Activated T-cell treated with anti-CD3 and anti-CD28 coated beads for 1 hour (primary cell): ENCODE data around the gene C10orf53.
"Not testable (repeated sequence)": the region's sequence is repeated elsewhere in the genome, so short reads cannot be mapped to it uniquely, and the experiment has no call there.

Experiments used
- DNase-seq: peaks from one replicate; pipeline ENCODE4 v3.0.0-alpha.2; 2020; ENCODE audit warnings: low read depth

The C10orf53 gene

GRCh38 chr10:49688261-49688846, 8.9 kb downstream of the C10orf53 start:
- DNase-seq = no peak

- DNase-seq = no peak
Observed at GRCh38 chr10:49688920-49689319, 9.5 kb downstream of the C10orf53 start.

DNA sequence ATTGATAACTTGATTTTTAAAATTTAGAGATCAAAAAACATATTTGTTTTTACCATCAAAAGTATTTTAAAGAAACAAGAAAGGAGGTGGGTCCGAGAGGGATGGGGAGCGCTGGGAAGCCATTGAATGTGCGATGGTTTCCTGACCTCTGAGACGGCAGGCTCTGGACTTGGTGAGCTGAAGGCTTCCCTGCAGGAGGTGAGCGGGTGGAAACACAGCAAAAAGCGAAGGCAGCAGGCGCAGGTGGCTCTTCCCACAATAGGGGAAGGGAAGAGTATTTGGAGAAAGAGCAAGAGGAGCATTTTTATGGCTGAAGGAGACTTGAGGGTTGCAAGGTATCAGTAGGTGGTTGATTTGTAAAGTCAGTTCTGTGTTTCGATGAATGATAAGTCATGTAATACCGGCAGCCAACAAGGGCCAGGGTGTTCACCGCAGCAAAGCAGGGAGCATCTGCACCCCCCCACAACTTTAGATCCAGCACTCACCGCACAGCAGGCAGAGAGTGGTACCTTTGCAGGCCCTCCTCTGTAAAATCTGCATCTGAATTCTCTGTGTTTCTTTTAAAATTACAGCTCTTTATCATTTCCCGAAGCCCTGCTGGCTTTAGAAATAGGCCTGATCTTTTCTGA, 10.5 kb downstream of the C10orf53 start:
- no peak for DNase-seq

GRCh38 chr10:49690698-49691356, 11.4 kb downstream of the C10orf53 start:
- no peak for DNase-seq

- DNase-seq = no peak
Observed at GRCh38 chr10:49691588-49691987, 12.1 kb downstream of the C10orf53 start.

GRCh38 chr10:49694466-49694865, 15.0 kb downstream of the C10orf53 start:
- no peak for DNase-seq

GRCh38 chr10:49696311-49696710, 16.9 kb downstream of the C10orf53 start:
- no peak for DNase-seq

- DNase-seq = no peak
Observed at GRCh38 chr10:49698679-49699078, 19.2 kb downstream of the C10orf53 start.

- DNase-seq = no peak
Observed at GRCh38 chr10:49700211-49700610, 20.8 kb downstream of the C10orf53 start.

DNA sequence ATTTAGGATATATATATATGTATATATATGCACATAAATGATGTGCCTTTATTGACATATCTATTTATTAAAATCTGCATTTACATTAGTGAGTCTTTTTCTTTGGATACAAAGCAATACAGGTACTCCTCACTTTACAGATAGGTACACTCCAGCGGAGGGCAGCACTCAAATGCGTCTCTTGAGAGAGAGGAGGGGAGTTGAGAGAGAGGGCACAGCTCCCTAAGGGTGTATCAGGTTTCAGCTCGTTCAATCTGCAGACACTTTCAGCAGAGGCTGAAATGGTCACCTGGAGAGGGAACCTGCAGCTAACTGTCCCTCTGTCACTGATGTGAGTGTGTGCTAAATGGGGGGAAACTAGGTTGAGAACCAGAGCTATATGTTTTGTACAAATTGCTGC, 21.5 kb downstream of the C10orf53 start:
- DNase-seq = no peak

DNA sequence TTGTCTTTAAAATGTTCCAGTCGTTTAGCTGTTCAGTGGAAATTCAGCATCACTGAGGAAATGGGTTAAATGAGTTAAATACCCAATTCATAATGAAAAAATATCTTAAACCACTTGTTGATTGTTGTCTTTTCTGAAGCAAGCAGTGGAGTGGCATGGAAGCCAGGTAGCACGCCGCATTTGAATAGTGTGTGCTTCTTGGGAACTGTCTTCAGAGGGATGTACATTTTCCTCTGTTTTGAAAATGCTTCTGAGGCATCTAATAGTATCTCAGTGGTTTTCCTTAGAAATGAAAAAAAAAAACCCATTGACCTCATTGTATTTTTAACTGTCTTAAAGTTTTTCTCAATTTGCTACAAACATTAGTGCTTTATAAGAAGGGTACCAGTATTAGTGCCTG, 28.1 kb downstream of the C10orf53 start:
- no peak for DNase-seq

GRCh38 chr10:49709934-49710333, 30.5 kb downstream of the C10orf53 start:
- DNase-seq = no peak

DNA sequence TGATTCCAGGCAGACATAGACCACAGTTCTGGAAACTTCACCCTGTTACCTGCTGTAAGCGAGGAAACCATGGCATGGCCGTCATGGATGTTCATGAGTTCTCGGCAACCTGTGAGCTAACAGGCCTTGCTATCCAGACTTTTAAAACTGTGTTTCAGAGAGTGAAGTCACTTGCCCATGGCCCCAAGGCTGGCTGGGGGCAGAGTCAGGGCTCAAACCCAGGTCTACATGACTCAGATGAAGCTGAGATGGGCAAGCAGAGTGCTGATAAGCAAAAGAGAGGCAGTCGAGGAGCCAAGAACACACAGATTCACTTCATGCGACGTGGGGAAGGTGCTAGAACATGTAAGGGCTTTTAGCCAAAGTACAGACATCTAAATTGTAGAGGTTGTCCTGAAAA, 31.5 kb downstream of the C10orf53 start:
- no peak for DNase-seq

DNA sequence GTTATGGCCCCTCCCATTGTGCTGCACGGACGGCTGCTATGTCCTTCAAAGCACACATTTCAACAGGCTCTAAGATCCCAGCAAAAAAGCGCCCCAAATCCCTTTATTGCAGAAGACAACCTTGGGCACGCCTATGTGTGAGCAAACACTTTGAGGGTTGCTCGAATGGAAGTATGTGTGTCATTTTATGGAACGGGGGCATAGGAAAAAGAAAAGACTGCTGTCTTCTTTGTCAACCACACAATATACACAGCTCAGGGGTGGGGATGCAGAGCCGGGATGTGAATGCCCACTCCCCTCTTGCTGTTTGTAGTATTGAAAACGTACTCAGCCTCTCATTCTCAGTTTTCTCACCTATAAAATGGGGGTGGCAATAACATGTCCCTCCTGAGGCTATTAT, 32.0 kb downstream of the C10orf53 start:
- DNase-seq = no peak

- DNase-seq = no peak
Observed at GRCh38 chr10:49713266-49713665, 33.8 kb downstream of the C10orf53 start.

GRCh38 chr10:49715157-49715556, 35.7 kb downstream of the C10orf53 start:
- DNase-seq = not testable (repeated sequence)

GRCh38 chr10:49726593-49726992, 47.1 kb downstream of the C10orf53 start:
- DNase-seq = no peak

DNA sequence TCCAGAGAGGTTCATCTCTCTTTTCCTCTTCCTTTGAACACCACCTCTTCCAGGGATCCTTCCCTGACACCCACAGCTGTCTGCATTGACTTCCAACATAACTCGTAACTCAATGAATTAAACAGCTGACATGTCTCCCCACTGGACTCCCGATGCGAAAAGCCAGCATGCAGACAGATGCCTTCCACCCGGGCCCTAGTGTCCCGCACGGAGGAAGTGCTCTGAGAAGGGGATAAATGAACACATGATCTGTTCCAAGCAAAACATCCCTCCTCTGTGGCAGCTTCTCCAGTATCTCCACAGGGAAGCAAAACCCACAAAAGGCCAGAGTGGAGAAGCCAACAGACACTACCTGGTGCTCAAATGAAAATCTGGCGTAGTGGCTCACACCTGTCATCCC, 54.4 kb downstream of the C10orf53 start:
- no peak for DNase-seq

DNA sequence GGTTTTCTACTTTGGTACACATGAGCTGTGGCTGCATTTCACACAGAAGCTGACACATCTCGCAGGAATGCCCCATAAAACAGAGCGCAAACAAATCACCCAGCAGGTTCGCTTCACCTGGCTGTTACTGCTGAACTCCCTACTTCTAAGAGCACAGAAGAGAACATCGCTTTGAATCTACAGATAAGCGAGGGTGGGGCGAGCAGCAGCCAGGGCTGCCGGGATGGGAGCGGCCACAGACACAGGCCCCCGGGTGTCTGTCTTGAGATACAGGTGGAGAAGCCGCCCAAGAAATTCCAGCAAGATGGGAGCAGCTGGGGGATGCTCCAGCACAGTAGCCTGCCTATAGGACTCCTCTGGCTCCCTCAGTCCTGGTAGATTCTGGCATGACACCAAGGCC, 55.2 kb downstream of the C10orf53 start:
- no peak for DNase-seq

DNA sequence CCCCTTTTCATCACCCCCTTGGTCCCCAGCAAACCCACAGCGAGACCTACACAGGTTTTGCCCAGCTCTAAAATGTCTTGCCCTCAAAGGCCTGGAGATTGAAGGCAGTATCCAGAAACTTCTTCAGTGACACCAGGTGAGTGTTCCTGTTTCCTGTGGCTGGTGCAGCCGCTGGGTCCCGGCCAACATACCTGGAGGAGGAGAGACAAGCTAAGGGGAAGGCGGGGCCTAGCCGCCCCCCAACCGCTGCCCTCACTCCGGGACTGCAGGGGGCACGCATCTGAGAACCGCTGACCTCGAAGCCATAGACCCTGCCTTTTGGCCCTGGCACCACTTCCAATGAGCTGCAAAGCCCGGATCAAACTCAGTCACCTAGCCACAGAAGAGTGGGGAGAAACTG, 55.7 kb downstream of the C10orf53 start:
- no peak for DNase-seq

DNA sequence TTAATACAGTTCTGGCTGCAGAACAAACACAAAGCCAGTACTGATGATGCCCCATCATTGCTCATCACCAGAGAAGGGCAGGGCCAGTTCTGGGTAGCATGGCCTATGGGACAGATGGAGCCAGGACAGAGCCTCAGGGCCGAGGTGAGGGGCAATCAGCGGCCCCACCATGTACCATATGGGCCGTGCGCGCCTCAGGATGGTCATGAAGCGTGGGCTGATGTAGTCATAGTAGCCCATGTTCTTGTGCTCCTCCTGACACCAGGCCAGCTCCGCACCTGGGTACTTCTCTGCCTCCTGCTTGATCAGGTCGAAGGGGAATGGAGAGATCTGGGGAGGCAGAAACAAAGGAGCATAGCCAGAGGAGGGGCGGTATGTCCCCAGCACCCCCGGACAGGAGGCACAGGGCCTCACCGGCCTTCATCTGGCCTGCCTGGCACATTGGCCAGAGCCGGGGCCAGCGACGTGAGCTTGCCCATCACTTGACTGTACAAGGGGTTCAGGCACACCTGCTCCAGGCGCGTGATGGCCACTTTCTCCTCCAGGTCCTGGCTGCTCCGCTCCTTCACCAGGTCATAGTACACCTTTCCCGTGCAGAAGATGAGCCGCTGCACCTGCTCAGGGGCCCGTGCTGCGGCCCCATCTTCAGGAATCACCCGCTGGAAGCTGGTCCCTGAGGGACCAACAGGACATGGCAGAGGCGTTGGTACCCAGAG, 56.6 kb downstream of the C10orf53 start:
- DNase-seq = no peak

DNA sequence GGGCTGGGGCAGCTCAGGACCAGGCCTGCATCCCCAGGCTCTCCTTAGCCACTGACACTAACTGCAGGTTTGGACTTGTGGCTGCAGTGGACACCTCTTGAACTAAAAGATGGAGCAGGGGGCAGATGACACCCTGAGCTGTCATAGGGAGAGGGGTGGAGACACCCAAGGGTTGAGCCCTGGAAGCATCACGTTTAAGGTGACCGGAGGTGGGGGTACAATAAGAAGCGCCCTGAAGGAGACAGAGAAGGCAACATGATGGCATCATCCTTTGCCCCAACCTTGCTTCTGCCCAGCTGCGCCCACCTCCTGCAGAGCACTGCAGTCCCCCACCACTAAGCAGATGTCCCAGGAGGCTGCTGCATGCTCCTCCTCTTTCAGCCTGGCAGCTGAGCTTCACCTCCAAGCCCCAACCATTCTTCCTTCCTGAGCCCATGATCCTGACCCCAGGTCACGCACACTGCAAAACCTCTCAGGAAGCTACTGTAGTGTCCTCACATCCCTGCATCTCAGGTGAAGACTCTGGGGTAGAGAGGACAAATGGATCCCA, 57.2 kb downstream of the C10orf53 start:
- no peak for DNase-seq
